ENCODE results near the gene ZNF600.
"Not testable (repeated sequence)": the region's sequence is repeated elsewhere in the genome, so short reads cannot be mapped to it uniquely, and the experiment has no call there.

Gene ZNF600

DNA sequence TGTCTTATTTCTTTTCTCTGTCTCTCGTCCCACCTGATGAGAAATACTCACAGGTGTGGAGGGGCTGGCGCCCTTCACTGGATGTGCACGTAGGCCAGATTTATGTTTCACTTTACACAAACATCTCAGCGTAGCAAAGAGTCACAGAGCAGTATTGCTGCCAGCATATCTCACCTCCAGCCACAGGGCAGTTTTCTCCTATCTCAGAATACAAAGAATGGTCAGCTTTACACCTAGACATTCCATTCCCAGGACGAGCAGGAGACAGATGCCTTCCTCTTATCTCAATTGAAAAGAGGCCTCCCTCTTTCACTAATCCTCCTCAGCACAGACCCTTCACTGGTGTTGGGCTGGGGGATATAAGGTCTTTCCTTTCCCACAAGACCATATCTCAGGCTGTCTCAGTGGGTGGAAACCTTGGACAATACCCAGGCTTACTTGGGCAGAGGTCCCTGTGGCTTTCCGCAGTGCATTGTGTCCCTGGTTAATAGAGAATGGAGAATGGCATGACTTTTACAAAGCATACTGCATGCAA, 44.6 kb downstream of the ZNF600 start:
- Histone ChIP-seq H3K27me3 (ENCODE audit: insufficient read depth, low read length) (no peaks in the 10 kb centered on the region), H3K36me3 (ENCODE audit: insufficient read depth, low read length) (no peaks in the 10 kb centered on the region), H3K27ac (ENCODE audit: low read depth, low read length) (no peak overlapping the region), H3K4me3 (ENCODE audit: low read depth, low read length) (no peak overlapping the region), H3K79me2 (ENCODE audit: control insufficient read depth, insufficient read depth, low read length, unreplicated experiment) (no peaks in the 10 kb centered on the region), H3K4me1 (ENCODE audit: control insufficient read depth, insufficient read depth, low read length, unreplicated experiment) (no peaks in the 10 kb centered on the region), H2AFZ (ENCODE audit: low read length, unreplicated experiment) (no peak overlapping the region)

GRCh38 chr19:52741371-52741770, 45.2 kb downstream of the ZNF600 start:
- H3K4me1 ChIP-seq (ENCODE audit: control insufficient read depth, insufficient read depth, low read length, unreplicated experiment); H3K27ac ChIP-seq (ENCODE audit: low read depth, low read length); H3K4me3 ChIP-seq (ENCODE audit: low read depth, low read length); H3K27me3 ChIP-seq (ENCODE audit: insufficient read depth, low read length); H2AFZ ChIP-seq (ENCODE audit: low read length, unreplicated experiment); H3K36me3 ChIP-seq (ENCODE audit: insufficient read depth, low read length); H3K79me2 ChIP-seq (ENCODE audit: control insufficient read depth, insufficient read depth, low read length, unreplicated experiment): not testable (repeated sequence)

DNA sequence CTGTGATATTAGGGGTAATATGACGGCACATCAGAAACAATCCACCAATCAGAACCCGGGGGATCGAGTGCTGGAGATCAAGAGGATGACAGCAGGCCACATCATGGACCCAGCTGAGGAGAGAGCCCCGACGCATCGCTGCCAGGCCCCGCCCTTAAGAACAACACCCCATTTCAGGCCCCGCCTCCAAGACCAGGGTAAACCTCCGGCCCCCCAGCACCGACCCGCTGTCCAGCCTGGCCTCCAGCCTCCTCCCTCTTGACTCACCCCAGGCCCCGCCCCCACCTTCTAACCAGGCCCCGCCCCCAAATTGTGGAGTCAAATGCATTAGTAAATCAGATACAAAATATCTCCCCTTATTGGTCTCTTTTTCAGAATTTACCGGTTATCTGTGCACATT, 47.0 kb downstream of the ZNF600 start:
- no peaks in the 10 kb centered on the region for H3K36me3 ChIP-seq (ENCODE audit: insufficient read depth, low read length)
- no peaks in the 10 kb centered on the region for H3K27me3 ChIP-seq (ENCODE audit: insufficient read depth, low read length)
- no peaks in the 10 kb centered on the region for H3K4me1 ChIP-seq (ENCODE audit: control insufficient read depth, insufficient read depth, low read length, unreplicated experiment)
- H2AFZ ChIP-seq (ENCODE audit: low read length, unreplicated experiment) = no peak overlapping the region
- no peaks in the 10 kb centered on the region for H3K79me2 ChIP-seq (ENCODE audit: control insufficient read depth, insufficient read depth, low read length, unreplicated experiment)
- no peak overlapping the region for H3K27ac ChIP-seq (ENCODE audit: low read depth, low read length)
- H3K4me3 ChIP-seq (ENCODE audit: low read depth, low read length) = no peak overlapping the region

GRCh38 chr19:52735734-52736133, 50.9 kb downstream of the ZNF600 start:
- Histone ChIP-seq H3K4me1 (ENCODE audit: control insufficient read depth, insufficient read depth, low read length, unreplicated experiment) (no peaks in the 10 kb centered on the region), H3K27me3 (ENCODE audit: insufficient read depth, low read length) (no peaks in the 10 kb centered on the region), H2AFZ (ENCODE audit: low read length, unreplicated experiment) (no peak overlapping the region), H3K36me3 (ENCODE audit: insufficient read depth, low read length) (no peaks in the 10 kb centered on the region), H3K27ac (ENCODE audit: low read depth, low read length) (no peak overlapping the region), H3K4me3 (ENCODE audit: low read depth, low read length) (no peak overlapping the region), H3K79me2 (ENCODE audit: control insufficient read depth, insufficient read depth, low read length, unreplicated experiment) (no peaks in the 10 kb centered on the region)

GRCh38 chr19:52734893-52735661, 51.5 kb downstream of the ZNF600 start, which contains the start of gene ZNF611:
Gene ZNF611 (minus strand): TSS chr19:52735044. CDS start chr19:52715894, 19,150 bp downstream.
- Histone ChIP-seq H3K36me3 (ENCODE audit: insufficient read depth, low read length) (no peaks in the 10 kb centered on the region), H3K4me1 (ENCODE audit: control insufficient read depth, insufficient read depth, low read length, unreplicated experiment) (no peaks in the 10 kb centered on the region), H3K4me3 (ENCODE audit: low read depth, low read length) (peak within 1 kb of the TSS; percentile 88), H3K27me3 (ENCODE audit: insufficient read depth, low read length) (no peaks in the 10 kb centered on the region), H3K27ac (ENCODE audit: low read depth, low read length) (peak within 1 kb of the TSS; percentile 47; the same call in 1 of the 2 replicates), H2AFZ (ENCODE audit: low read length, unreplicated experiment) (peak within 1 kb of the TSS; percentile 98), H3K79me2 (ENCODE audit: control insufficient read depth, insufficient read depth, low read length, unreplicated experiment) (no peaks in the 10 kb centered on the region)

- no peaks in the 10 kb centered on the region for H3K36me3 ChIP-seq (ENCODE audit: insufficient read depth, low read length)
- H3K4me3 ChIP-seq (ENCODE audit: low read depth, low read length) = peak overlapping the region; percentile 88
- H3K4me1 ChIP-seq (ENCODE audit: control insufficient read depth, insufficient read depth, low read length, unreplicated experiment) = no peaks in the 10 kb centered on the region
- peak overlapping the region; percentile 47; the same call in 1 of the 2 replicates for H3K27ac ChIP-seq (ENCODE audit: low read depth, low read length)
- no peaks in the 10 kb centered on the region for H3K27me3 ChIP-seq (ENCODE audit: insufficient read depth, low read length)
- peak overlapping the region; percentile 98 for H2AFZ ChIP-seq (ENCODE audit: low read length, unreplicated experiment)
- H3K79me2 ChIP-seq (ENCODE audit: control insufficient read depth, insufficient read depth, low read length, unreplicated experiment) = no peaks in the 10 kb centered on the region
Measured at GRCh38 chr19:52734331-52734892, 52.2 kb downstream of the ZNF600 start.

DNA sequence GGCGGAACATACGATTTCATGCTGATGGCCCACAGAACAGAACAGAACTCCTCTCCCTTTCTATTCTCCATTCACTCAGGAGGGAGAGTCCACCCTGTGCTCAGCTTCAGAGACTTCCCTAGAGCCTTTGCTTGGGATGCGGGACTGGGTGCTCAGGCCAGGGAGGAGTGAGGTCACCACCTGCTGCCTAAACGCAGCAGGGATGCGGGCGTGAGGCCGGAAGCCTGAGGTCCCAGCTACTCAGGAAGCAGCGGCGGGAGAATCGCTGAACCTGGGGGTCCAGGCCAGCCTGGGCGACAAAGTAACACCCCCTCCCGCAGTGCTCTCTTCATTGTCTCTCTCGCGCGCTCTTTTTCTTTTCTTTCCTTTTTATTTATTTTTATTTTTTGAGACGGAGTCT, 60.5 kb downstream of the ZNF600 start:
- not testable (repeated sequence) for H3K27ac ChIP-seq (ENCODE audit: low read depth, low read length); H3K36me3 ChIP-seq (ENCODE audit: insufficient read depth, low read length); H3K4me1 ChIP-seq (ENCODE audit: control insufficient read depth, insufficient read depth, low read length, unreplicated experiment); H3K4me3 ChIP-seq (ENCODE audit: low read depth, low read length); H3K79me2 ChIP-seq (ENCODE audit: control insufficient read depth, insufficient read depth, low read length, unreplicated experiment); H3K27me3 ChIP-seq (ENCODE audit: insufficient read depth, low read length); H2AFZ ChIP-seq (ENCODE audit: low read length, unreplicated experiment)

DNA sequence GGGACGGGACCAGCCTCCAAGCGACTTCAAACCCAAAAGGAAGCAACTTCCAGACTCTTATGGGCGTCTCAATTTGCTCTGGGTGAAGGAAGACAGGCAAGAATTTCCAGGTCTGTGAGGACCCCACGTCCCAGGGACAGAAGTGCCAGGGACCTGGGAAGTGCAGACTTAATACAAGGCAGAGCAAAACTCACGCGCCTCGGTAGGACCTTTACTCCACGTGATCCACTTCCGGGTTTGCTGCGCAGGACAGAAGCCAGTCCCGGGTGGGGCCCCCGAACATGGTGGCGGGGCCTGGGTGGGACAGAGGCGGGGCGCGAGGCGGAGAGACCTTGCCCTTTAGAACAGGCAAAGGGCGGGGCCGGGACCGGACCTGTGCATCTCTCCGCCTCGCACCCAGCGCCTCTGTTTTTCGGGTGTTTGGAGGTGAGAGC, 61.0 kb downstream of the ZNF600 start:
- Histone ChIP-seq H3K36me3 (ENCODE audit: insufficient read depth, low read length) (no peaks in the 10 kb centered on the region), H3K27ac (ENCODE audit: low read depth, low read length) (no peak overlapping the region), H3K4me3 (ENCODE audit: low read depth, low read length) (no peak overlapping the region), H3K79me2 (ENCODE audit: control insufficient read depth, insufficient read depth, low read length, unreplicated experiment) (no peaks in the 10 kb centered on the region), H3K4me1 (ENCODE audit: control insufficient read depth, insufficient read depth, low read length, unreplicated experiment) (no peaks in the 10 kb centered on the region), H3K27me3 (ENCODE audit: insufficient read depth, low read length) (no peaks in the 10 kb centered on the region), H2AFZ (ENCODE audit: low read length, unreplicated experiment) (no peak overlapping the region)

DNA sequence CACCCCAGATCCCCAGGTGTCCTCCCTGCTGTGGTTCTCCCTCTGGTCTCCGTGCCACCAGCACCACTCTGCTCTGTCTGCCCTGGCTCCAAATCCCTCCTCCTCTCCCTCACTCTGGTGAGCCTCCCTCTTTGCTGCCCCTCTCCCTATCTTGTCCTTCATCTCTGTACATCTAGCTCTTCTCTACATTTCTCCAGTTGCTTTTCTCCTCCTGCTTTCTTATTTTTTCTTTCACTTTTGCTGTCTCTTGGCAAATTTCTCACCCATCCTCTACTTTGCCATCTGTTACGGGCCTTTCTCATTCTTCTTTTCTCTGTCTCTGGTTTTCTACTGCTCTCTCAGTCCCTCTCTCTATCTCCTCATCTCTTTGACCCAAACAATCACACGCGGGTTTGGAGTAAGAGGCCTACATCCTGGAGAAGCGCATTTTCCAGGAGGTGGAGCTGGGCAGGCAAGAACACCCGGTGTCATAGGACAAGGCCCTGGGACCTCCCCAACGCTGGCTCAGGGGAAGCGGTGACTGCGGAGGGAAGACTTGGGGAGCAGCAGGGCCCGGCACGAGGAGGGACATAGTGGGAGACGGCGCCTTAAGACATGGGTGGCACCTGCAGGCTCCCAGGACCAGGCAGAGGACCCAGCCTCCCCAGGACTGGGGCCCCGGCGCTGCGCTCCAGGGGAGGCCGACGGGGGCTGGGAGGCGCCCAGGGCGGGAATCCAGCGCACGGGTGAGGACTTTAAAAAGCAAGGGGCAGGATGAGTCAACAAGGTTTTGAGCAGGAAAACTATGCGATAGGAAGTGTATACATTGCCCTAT, 61.7 kb downstream of the ZNF600 start:
- no peaks in the 10 kb centered on the region for H3K27me3 ChIP-seq (ENCODE audit: insufficient read depth, low read length)
- H3K4me3 ChIP-seq (ENCODE audit: low read depth, low read length) = no peak overlapping the region
- H2AFZ ChIP-seq (ENCODE audit: low read length, unreplicated experiment) = no peak overlapping the region
- no peaks in the 10 kb centered on the region for H3K4me1 ChIP-seq (ENCODE audit: control insufficient read depth, insufficient read depth, low read length, unreplicated experiment)
- no peaks in the 10 kb centered on the region for H3K36me3 ChIP-seq (ENCODE audit: insufficient read depth, low read length)
- no peak overlapping the region for H3K27ac ChIP-seq (ENCODE audit: low read depth, low read length)
- no peaks in the 10 kb centered on the region for H3K79me2 ChIP-seq (ENCODE audit: control insufficient read depth, insufficient read depth, low read length, unreplicated experiment)

DNA sequence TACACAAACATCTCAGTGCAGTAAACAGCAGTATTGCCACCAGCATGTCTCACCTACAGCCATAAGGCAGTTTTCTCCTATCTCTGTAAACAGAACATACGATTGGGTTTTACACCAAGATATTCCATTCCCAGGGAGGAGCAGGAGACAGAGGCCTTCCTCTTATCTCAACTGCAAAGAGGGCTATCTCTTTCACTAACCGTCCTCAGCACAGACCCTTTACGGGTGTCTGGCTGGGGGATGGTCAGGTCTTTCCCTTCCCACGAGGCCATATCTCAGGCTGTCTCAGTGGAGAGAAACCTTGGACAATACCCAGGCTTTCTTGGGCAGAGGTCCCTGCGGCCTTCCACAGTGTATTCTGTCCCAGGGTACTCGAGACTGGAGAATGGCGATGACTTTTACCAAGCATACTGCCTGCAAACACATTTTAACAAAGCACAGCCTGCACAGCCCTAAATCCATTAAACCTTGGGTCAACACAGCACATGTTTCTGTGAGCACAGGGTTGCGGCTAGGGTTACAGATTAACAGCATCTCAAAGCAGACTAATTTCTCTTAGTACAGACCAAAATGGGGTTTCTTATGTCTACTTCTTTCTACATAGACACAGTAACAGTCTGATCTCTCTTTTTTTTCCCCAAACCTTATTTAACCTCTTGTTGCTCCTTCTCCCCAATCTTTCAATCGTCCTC, 62.5 kb downstream of the ZNF600 start:
- H3K27me3 ChIP-seq (ENCODE audit: insufficient read depth, low read length); H2AFZ ChIP-seq (ENCODE audit: low read length, unreplicated experiment); H3K36me3 ChIP-seq (ENCODE audit: insufficient read depth, low read length); H3K4me3 ChIP-seq (ENCODE audit: low read depth, low read length); H3K4me1 ChIP-seq (ENCODE audit: control insufficient read depth, insufficient read depth, low read length, unreplicated experiment); H3K79me2 ChIP-seq (ENCODE audit: control insufficient read depth, insufficient read depth, low read length, unreplicated experiment); H3K27ac ChIP-seq (ENCODE audit: low read depth, low read length): not testable (repeated sequence)
